ENCODE measurements around the gene GNG7. TPM values are rescaled to one million over a fixed set of nuclear protein-coding genes. Genes with fewer than 3 reads are reported as not detected.
"Not testable (repeated sequence)": the region's sequence is repeated elsewhere in the genome, so short reads cannot be mapped to it uniquely, and the experiment has no call there.

Gene GNG7
- total RNA-seq, 1 donor from 2014 or later: 8.5 TPM

DNA sequence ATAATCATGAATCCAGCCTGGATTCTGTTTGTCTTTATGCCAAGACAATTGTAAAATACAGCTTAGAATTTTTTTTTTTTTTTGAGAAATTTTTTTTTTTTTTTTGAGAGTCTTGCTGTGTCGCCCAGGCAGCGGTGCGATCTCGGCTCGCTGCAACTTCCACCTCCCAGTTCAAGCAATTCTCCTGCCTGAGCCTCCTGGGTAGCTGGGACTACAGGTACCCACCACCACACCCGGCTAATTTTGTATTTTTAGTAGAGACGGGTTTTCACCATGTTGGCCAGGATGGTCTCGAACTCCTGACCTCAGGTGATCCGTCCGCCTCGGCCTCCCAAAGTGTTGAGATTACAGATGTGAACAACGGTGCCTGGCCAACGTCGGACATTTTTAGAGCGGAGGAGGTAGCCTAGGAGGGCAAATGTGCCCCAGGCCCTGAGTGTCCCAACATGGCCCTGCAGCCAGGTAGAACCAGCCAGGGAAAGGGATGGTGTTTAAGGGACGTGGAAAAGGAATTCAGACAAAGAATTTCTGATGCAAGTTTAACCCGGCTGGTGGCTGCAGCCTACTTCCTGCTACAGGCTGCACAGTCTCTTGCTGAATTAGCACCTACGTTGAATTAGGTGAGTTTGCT is 89.8 kb downstream of the GNG7 start:
- Mint-ChIP-seq H3K9me3 (no peaks in the 10 kb centered on the region), H3K27ac (no peak overlapping the region), H3K4me1 (peaks cover 7% of the 10 kb centered on the region), H3K27me3 (ENCODE audit: low read depth) (peaks cover 2% of the 10 kb centered on the region), H3K36me3 (no peaks in the 10 kb centered on the region), H3K4me3 (no peak overlapping the region)
- no peak for TF ChIP-seq CTCF (IDR thresholded peaks at IDR 0.05; ENCODE audit: unreplicated experiment)
- no peak for DNase-seq (ENCODE audit: low spot score in 2 of 2, unreplicated experiment in 2 of 2)

- Mint-ChIP-seq H3K4me1 (peaks cover 8% of the 10 kb centered on the region), H3K36me3 (no peaks in the 10 kb centered on the region), H3K4me3 (no peak overlapping the region), H3K27ac (no peak overlapping the region), H3K9me3 (no peaks in the 10 kb centered on the region), H3K27me3 (ENCODE audit: low read depth) (peaks cover 2% of the 10 kb centered on the region)
- peak; percentile 42 for TF ChIP-seq CTCF (IDR thresholded peaks at IDR 0.05; ENCODE audit: unreplicated experiment)
- no peak for DNase-seq (ENCODE audit: low spot score in 2 of 2, unreplicated experiment in 2 of 2)
Measured at GRCh38 chr19:2611483-2612464, 90.7 kb downstream of the GNG7 start.

DNA sequence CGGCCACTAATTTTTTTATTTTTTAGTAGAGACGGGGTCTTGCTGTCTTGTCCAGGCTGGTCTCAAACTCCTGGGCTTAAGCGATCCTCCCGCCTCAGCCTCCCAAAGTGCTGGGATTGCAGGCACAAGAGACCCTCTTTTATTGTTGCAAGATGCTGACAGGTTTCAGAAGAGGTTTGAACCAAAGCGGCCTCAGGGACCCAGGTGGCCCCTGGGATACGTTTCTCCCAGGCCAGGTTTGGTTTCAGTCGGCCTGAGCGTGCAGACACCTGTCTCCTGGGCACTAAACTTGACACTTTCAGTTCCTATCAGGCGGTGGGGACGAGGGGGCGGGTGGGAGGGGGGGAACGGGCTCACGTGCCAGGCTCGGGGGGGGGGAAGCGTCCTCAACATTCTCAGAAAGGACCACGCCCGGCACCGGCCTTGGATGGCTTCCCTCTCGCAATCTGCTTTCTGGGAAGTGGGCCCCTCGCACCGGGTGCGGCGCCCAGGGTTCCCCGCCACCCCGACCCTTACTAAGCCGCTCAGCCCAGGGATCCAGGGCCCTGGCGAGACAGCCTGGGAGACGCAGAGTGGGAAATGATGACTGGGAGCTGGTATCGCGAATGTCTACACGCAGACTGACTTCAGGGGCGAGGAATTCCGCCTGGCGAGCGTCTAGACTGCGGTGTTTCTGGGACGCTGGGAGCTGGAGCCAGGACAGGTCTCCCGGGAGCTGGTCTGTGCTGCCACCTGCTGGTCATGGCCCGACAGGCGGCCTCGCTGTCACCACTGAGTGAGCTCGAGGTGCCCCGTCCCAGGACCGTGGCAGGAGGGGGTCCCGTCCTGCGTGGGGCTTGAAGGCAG is 91.6 kb downstream of the GNG7 start:
- Mint-ChIP-seq H3K9me3 (no peaks in the 10 kb centered on the region), H3K4me1 (peaks cover 8% of the 10 kb centered on the region), H3K4me3 (peak overlapping the region; percentile 56), H3K27ac (peak overlapping the region; percentile 90), H3K36me3 (no peaks in the 10 kb centered on the region), H3K27me3 (ENCODE audit: low read depth) (peaks cover 2% of the 10 kb centered on the region)
- DNase-seq (ENCODE audit: low spot score in 2 of 2, unreplicated experiment in 2 of 2): peak; percentile 84 to 98
- TF ChIP-seq CTCF (IDR thresholded peaks at IDR 0.05; ENCODE audit: unreplicated experiment): peak; percentile 98

DNA sequence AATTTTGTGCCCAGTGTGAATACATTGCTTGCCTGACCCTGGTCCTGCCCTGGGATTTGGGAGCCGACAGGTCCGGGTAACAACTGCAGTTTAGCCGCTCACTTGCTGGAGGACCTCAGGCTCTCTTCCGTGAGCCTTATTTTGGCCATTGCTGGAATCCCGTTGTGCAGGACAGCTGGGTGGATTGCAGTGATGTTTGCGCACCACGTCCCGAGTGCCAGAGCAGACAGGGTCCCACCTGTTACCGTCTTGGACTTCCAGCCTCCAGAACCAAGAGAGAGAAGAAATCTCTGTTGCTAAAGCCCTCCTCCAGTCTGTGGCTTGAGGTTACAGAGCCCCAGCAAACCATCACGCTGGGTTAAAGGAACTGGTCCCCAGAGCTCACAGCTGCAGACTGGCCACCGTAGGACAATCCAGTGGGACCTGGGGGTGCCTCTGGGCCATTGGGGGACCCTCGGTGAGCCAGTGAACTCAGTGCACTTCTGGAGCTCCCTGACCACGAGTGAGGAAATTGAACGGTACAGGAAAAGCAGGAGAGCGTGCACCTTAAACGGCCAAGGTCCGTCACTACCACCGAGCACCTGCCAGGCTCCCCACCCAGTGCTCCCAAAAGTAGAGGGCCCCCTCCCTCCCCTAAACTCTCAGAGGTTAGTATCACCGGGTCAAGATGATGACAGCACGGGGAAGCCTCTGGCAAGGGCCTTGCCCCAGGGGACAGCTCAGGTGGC is 92.9 kb downstream of the GNG7 start:
- peaks cover 8% of the 10 kb centered on the region for H3K4me1 Mint-ChIP-seq
- H3K9me3 Mint-ChIP-seq: no peaks in the 10 kb centered on the region
- TF ChIP-seq CTCF (IDR thresholded peaks at IDR 0.05; ENCODE audit: unreplicated experiment): no peak
- H3K27ac Mint-ChIP-seq: peak overlapping the region; percentile 66
- no peak for DNase-seq (ENCODE audit: low spot score in 2 of 2, unreplicated experiment in 2 of 2)
- H3K27me3 Mint-ChIP-seq (ENCODE audit: low read depth): peaks cover 2% of the 10 kb centered on the region
- H3K36me3 Mint-ChIP-seq: no peaks in the 10 kb centered on the region
- H3K4me3 Mint-ChIP-seq: no peak overlapping the region

DNA sequence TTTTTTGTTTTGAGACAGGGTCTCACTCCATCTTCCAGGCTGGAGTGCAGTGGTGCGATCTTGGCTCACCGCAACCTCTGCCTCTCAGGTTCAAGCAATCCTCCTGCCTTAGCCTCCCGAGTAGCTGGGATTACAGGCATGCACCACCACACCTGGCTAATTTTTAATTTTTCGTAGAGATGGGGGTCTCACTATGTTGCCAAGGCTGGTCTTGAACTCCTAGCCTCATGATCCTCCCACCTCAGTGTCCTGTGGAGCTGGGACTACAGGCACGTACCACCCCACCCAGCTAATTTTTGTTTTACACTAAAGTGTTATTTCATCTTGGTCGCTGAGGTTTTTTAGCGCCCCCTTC is 93.5 kb downstream of the GNG7 start:
- H3K4me1 Mint-ChIP-seq; H3K36me3 Mint-ChIP-seq; H3K4me3 Mint-ChIP-seq; H3K9me3 Mint-ChIP-seq; DNase-seq (ENCODE audit: low spot score in 2 of 2, unreplicated experiment in 2 of 2); H3K27ac Mint-ChIP-seq; H3K27me3 Mint-ChIP-seq (ENCODE audit: low read depth): not testable (repeated sequence)
